ENCODE data around the gene GFRA1.

GFRA1 gene

GRCh38 chr10:116071453-116072148, 201.4 kb downstream of the GFRA1 start:
- TF ChIP-seq CTCF (IDR thresholded peaks at IDR 0.05; ENCODE audit: extremely low read depth, missing control alignments): no peak

GRCh38 chr10:116070743-116071320, 202.2 kb downstream of the GFRA1 start:
- DNase-seq (ENCODE audit: low spot score): no peak
- TF ChIP-seq CTCF (IDR thresholded peaks at IDR 0.05; ENCODE audit: extremely low read depth, missing control alignments): no peak

More at GRCh38 chr10:116071453-116072148, 201.4 kb downstream of the GFRA1 start:
- DNase-seq (ENCODE audit: low spot score): no peak

- no peak for TF ChIP-seq CTCF (IDR thresholded peaks at IDR 0.05; ENCODE audit: extremely low read depth, missing control alignments)
- no peak for DNase-seq (ENCODE audit: low spot score)
Observed at GRCh38 chr10:116069856-116070255, 203.2 kb downstream of the GFRA1 start.

- DNase-seq (ENCODE audit: low spot score): no peak
- no peak for TF ChIP-seq CTCF (IDR thresholded peaks at IDR 0.05; ENCODE audit: extremely low read depth, missing control alignments)
Observed at GRCh38 chr10:116067825-116068224, 205.2 kb downstream of the GFRA1 start.

GRCh38 chr10:116063107-116063506, 209.9 kb downstream of the GFRA1 start:
- TF ChIP-seq CTCF (IDR thresholded peaks at IDR 0.05; ENCODE audit: extremely low read depth, missing control alignments): no peak
- no peak for DNase-seq (ENCODE audit: low spot score)

- no peak for DNase-seq (ENCODE audit: low spot score)
Observed at GRCh38 chr10:116060864-116061263, 212.1 kb downstream of the GFRA1 start.

More at GRCh38 chr10:116060864-116061263, 212.1 kb downstream of the GFRA1 start:
- TF ChIP-seq CTCF (IDR thresholded peaks at IDR 0.05; ENCODE audit: extremely low read depth, missing control alignments): no peak

Data from GM20000 (cell line).